Fibroblast of skin of back (primary cell): ENCODE measurements around the gene DLG1.
A peak's percentile ranks its signal among the peaks of the same experiment; 100 is the strongest.
"Not testable (repeated sequence)": the region's sequence is repeated elsewhere in the genome, so short reads cannot be mapped to it uniquely, and the experiment has no call there.

ENCODE experiments used
- DNase-seq: peaks from one replicate; pipeline ENCODE4 v3.0.0-alpha.2; 2013

The DLG1 gene

DNA sequence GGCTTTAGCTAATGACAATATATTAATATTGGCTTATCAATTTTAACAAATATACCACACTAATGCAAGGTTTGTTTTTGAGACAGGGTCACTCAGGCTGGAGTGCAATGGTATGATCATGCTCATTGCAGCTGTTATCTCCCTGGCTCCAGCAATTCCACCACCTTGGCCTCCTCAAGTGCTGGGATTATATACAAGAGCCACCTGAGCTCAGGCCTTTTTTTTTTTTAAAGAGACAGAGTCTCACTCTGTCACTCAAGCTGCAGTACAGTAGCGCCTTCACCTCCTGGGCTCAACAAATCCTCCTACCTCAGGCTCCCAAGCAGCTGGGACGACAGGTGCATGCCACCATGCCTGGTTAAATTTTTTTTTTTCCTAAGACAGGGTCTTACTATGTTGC, 11.7 kb downstream of the DLG1 start:
- DNase-seq, result no peak

DNA sequence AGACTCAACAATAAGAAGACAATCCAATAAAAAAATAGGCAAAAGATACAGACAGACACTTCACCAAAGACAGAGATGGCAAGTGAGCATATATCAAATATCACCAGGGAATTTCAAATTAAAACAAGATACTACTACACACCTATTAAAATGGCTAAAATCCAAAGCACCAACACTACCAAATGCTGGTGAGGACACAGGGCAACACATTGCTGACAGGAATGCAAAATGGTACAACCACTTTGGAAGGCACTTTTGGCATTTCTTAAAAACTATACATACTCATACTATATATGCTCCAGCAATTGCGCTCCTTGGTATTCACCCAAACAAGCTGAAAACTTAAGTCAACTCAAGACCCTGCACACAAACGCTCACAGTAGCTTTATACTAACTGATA, 12.9 kb downstream of the DLG1 start:
- DNase-seq, result no peak

DNA sequence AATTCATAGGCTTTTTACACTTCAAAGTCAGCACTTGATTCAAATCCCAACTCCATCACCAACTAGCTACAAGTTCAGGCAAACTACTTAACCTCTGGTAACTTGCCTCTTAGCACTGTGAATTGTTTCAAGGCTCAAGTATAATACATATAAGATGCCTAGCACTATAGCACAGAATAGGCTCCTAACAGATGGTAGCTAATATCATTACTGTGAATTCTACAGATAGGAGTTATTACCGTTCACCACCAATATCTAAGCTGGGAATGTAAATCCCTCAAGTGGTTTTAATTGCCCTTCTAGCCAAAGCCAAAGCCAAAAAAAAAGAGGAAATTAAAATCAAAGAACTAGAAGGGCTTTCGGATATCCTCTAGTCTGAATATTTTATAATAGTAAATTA, 15.4 kb downstream of the DLG1 start:
- no peak for DNase-seq

DNA sequence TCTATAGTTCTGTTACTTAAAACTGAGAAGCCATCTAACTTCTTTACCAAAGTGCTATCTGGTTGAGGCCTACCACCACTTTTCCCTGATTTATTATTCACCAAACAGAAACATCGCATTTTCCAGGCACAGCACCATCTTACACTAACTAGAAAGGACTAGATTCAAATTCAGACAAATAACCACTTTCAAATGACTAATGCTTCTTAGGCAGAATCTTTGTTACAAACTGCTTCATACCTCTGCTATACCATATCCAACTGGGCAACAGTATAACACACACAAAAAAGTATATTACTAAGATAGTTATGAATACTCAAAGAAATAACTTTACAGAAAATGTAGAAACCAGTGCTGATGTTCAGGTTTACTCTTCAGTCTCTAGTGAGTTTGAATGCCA, 16.6 kb downstream of the DLG1 start:
- DNase-seq, result no peak

DNA sequence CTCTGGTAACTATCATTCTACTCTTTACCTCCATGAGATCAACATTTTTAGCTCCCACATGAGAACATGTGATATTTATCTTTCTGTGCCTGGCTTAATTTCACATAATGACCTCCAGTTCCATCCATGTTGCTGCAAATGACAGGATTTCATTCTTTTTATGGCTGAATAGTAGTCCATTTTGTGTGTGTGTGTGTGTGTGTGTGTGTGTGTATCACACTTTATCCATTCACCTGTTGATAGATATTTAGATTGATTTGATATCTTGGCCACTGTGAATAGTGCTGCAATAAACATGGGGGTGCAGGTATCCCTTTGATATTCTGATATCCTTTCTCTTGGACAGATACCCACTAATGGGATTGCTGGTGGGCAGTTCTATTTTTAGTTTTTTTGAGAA, 18.3 kb downstream of the DLG1 start:
- DNase-seq, result no peak

DNA sequence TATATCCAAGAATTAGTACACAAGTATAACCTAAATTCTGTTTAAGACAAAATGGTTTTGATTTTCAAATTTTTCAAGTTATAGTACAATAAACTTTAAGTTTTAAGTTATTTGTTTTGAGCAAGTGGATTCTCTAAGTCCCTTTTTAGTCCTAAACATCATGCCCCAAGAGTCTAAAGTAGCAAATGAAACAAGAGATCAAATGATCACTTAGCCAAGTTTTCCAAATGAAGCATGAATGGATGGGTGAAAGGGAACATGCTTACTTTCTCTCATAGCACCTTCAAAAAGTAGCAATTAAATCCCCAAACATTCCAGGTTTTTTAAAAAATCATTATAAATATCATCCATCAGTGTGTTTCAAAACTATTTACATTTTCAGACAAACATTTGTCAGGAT, 19.5 kb downstream of the DLG1 start:
- no peak for DNase-seq

DNA sequence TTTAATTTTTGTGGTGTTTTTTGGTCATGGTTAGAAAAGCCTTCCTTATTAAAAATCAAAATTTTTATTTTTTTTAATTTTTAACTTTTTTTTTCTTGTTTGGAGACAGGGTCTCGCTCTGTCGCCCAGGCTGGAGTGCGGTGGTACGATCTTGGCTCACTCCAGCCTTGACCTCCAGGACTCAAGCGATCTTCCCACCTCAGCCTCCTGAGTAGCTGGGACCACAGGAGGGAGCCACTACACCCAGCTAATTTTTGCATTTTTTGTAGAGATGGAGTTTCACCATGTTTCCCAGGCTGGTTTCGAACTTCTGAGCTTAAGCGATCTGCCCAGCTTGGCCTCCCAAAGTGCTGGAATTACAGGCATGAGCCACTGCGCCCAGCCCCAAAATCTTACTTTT, 21.6 kb downstream of the DLG1 start:
- DNase-seq, result not testable (repeated sequence)

DNA sequence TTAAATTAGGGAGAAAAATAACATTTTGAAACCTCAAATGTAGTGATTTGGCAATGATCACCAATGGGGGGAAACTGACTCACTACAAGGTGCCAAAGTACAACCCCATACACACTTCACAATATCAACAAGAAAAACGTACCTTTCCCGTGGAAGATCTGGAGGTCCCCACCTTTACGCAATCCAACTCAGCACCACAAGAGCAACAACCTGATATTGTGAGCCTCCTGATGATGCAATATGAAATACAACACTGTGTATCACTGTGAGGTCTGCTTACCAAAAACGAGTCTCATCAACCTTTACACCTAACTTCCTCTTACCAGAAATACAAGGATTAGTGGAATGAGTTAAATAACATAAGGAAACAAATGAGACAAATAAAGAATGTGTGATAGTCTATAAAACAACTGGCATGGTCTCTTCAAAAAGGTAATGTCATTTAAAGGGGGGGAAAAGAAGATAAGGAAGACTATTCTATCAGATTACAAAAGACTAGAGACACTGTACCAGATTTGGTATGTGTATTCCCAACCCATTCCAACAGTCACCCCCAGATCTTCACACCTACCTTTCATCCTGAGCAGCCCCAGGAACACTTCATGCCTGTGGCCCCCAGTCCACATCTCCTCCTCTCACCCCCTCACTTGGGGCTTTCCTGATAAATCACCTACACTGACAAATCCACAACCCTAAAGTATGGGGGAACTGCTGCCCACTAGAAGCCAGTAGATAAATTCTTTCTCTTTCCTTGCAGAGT, 27.7 kb downstream of the DLG1 start:
- DNase-seq, result no peak

DNA sequence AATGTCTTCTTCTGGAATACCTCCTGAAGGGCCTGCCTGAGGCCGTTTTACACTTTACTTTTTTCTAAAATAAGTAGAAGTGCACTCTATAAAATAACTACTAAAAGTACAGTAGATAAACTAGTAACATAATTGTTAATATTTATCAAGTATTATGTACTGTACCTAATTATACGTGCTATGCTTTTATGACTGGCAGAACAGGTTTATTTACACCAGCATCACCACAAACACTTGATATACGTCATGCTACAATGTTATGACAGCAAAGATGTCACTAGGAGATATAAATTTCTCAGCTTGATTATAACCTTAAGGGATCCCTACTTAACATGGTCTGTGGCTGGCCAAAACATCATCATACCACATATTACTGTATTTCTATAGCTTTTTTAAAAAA, 29.4 kb downstream of the DLG1 start:
- DNase-seq, result no peak

DNA sequence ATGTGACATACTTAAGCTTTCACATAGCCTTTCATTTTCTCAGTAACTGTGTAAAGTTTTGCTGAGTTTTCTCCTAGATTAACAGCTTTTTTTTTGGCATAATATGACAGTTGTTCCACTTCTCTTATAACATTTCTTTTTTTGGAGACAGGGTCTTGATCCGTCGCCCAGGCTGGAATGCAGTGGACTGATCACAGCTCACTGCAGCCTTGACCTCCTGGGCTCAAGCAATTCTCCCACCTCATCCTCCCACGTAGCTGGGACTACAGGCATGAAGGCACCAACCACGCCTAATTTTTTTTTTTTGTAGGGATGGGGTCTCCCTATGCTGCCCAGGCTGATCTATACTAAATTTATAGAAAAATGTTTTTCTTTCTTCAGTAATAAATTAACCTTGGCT, 30.1 kb downstream of the DLG1 start:
- DNase-seq, result no peak

DNA sequence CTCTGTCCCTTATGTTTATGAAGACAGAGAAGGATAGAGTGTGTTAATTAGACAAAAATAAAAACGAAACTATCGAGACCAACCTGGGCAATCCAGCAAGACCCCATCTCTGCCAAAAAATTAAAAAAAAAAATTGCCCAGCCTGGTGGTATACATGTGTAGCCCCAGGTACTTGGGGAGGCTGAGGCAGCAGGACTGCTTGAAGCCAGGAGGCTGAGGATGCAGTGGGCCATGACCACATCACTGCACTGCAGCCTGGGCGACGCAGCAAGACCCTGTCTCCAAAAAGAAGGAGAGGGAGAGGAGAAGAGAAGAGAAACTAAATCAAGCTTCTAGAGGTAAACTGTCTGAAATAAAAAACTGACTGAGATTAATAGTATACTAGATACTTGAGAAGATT, 32.1 kb downstream of the DLG1 start:
- DNase-seq, result no peak

DNA sequence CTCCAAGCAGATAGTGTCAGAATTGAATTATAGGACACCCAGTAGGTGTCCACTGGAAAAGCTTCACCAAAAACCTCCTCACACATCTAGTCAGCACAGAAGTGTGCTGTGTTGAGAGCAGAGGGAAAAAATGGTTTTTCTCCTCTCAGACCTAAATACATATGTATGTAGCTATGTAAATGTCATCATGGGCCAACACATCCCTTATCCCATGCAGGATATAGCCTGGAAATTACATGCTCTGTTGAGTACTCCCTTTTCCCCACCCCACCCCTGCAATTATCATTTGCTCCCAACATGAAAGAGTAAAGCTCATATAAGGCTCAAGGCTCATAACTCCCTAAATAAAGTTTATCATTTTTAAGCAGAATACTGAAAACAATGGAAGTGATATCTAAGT, 35.7 kb downstream of the DLG1 start:
- DNase-seq, result no peak

DNA sequence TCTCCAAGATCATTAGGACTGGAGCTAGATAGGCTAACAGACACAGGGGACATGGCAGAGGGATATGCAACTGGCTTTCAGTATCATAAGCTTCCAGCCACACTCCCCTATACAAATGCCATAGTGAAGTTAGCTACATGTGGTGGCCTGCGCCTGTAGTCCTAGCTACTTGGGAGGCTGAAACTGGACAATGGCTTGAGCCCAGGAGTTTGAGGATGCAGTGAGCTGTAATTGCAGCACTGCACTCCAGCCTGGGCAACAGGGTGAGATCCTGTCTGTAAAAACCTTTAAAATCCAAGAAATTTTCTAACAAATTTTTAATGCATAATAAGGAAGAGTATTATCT, 37.3 kb downstream of the DLG1 start:
- DNase-seq, result no peak

DNA sequence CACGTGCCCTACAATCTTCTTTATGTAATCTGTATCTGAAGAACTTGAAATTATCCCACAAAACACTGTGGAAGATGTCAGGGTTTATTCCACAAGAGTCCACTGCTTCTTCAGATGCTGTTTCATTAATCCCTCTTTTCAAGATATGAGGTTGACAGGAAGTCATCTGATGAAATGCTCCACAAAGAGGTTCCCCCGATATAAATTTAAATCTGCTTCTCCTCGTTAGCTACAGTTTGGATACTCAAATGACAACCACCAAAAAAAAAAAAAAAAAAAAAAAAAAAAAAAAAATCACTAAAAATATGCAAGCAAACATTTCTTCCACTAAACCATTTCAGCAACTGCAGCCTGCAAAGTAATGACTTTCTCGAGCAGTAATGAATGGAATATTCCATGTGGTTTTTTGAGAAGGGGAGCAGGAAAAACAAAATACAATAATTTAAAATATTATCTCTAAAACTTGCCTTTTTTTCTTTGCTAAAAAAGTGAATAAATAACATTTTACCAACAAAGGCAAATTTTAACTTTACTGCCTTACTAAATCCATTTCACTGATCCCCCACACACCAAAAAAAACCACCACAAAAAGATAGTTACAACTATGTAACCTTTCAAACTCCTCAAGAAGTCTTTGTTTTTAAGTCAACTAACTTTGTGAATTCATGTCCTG, 37.8 kb downstream of the DLG1 start:
- peak; percentile 14 for DNase-seq

DNA sequence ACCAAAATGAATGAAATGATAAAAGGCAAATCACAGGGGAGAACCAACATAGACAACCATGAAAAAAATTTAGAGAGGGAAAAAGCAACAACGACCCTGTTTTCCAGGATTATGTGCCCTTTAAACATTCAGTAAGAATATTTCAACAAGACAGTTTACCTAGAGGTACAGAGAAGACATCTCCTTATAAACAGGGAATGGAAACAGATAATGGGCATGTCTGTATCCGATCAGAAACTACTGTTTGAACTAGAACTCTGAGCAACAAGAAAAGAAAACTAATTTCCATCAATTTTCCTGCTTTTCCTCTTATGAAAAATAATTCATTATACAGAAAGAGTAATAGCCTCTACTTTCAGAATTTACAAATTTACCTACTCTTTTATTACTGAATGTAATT, 39.3 kb downstream of the DLG1 start:
- no peak for DNase-seq

DNA sequence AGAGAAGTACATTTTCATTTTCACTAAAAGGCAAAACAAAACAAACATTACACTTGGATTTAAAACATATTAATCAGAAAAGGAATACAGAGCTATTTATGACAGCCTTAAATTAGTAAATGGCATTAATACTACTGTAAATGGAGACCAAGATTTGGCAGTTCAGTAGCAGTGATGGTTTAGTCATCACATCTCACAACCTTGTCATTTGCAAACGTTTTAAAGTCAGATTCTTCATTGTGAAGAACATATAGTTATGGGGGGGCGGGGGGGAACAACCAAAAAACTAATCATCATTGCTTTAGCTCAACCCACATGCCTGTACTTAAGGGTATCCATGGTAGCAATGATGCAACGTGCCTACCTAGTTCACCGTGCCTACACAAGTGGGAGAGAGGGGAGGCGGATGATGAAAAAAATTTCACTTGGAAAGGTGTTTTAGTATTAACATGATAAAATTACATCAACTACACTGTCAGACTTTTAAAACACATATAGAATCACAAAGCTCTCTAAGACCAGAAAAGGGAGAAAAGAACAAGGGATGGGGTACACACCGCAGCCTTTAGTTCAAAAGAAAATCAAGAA, 40.1 kb downstream of the DLG1 start:
- DNase-seq, result no peak

DNA sequence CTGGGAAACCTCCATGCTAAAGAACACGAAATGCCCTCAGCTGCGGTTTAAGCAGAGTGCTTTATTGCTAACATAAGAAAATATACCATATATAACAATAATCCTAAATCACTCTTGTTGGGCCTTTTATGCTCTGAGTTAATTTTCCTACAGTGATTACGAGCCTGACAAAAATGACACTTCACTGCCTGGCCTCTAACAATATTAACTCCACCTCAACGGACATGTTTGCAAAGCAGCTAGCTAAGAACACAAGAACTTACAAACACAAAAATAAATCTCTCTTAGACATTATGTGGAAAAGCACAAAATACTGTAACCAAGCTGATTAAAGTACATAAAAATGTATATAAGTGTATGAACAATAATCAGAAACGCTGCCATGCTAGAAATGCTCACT, 40.7 kb downstream of the DLG1 start:
- no peak for DNase-seq

DNA sequence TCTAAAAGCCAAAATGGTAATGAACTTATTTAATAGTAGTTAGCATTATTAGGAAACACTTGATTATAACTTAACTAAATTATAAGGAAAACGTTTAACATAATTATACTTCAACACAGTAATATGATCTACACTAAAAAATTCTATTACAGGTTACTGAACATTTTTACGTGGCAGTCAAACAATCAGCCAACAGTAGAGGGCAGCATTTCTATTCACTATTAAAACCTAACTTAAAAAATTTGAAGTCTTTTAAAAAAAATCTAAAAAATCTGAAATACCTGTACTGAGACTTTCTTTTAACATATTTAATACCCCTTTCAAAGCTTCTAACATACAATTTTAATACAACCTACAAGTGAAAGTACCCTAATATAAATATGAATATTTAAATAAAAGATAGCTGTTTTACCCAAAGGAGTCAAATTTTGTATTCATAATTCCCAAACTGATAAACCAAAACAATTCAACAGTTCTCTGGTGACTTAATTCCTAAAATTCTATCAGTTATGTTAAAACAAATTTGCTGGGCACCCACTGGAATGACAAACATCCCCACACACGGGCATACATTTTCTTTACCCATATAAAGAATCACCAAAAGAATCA, 41.5 kb downstream of the DLG1 start:
- DNase-seq, result peak; percentile 49

DNA sequence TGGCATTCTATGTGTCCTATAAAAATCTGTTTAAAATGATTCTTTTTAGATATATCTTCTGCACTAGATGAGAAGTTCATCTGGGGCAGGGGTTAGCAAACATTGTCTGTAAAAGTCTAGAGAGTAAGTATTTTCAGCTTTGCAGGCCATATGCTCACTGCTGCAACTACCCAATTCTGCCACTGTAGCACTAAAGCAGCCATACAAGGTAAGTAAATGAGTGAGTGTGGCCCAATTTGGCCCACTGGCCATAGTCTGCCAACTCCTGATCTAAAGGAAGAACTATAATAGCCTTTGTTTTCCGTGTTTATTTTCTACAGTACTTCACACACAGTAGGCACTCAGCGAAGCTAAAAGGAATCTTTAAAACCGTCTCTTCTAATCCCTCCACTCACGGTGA, 42.3 kb downstream of the DLG1 start:
- no peak for DNase-seq

DNA sequence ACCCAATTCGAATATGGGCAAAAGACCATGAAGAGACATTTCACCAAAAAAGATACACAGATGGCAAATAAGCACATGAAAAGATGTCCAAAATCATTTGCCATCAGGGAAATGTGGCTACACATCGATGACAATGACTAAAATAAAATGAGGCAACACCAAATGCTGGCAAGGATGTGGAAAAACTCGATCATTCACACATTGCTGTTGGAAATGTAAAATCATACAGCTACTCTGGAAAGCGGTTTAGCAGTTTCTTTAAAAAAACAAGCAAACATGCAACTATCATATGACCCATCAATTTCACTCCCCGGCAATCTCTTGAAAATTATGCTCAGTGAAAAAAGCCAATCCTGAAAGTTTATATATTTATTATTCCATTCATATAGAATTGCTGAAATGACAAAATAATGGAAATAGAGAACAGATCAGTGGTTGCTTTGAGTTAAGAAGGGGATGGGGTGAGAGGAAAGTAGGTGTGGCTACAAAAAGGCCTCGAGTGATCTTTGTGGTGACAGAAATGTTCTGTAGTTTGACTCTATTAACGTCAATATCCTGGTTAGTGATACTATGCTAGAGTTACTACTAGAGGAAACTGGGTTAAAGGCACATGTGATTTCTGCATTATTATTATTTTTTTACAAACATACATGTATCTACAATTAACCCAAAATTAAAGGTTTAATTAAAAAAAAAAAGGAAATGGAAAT, 45.0 kb downstream of the DLG1 start:
- no peak for DNase-seq

DNA sequence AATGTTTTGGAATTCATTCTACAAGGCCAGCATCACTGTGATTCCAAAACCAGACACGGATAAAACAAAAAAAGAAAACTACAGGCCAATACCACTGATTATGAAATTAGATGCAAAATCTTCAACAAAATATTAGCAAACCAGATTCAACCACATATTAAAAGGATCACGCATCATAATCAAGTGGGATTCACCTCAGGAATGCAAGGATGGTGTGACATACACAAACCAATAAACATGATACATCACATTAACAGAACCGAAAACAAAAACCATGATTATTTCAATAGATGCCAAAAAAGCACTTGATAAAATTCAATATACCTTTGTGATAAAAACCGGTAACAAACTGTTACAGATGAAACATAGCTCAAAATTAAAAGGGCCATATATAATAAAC, 48.9 kb downstream of the DLG1 start:
- no peak for DNase-seq

DNA sequence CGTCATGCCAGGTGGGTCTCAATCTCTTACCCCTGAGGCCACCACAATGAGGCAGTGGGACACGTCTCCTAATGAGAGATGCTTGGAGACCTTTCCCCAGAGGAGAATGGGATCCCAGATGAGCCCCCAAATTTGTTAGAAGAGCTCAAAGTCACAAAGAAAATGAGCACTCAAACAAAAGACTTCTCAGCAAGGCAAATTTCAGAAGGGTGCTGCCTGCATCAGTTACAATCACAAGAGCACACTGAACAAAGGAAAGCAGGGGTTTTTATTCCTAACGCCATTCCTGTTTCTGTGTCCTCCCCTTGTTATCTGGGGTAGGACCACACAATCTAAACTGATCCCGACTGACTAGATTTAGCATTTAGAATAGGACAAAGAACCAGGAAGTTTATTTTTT, 50.1 kb downstream of the DLG1 start:
- DNase-seq, result no peak

DNA sequence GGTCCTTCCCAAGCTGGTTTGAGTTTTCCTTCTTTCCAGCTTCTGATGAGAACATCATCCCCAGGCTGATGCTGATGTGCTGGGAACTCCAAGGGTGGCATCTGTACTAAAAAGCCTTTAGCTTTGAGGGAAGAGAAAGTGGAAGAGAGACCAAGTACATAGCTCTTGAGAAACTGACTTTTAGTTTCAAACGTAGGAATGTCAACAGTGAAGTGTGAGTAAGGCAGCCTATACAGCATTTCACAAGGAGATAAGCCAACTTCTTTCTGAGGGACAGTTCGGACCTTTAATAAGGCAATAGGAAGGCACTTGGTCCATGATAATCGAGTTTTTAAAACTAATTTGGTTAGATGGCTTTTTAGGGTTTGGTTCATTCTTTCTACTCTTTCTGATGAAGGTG, 53.7 kb downstream of the DLG1 start:
- DNase-seq, result no peak
